HG02938 (cell line): ENCODE data around the gene MEGF11.

Source experiments
- ATAC-seq: cut with Tn5 transposase; IDR thresholded peaks from one replicate; pipeline ENCODE4 v1.9.1; 2021; ENCODE audit warnings: mild to moderate bottlenecking, moderate library complexity; ENCODE audit not compliant: unreplicated experiment

MEGF11 gene

DNA sequence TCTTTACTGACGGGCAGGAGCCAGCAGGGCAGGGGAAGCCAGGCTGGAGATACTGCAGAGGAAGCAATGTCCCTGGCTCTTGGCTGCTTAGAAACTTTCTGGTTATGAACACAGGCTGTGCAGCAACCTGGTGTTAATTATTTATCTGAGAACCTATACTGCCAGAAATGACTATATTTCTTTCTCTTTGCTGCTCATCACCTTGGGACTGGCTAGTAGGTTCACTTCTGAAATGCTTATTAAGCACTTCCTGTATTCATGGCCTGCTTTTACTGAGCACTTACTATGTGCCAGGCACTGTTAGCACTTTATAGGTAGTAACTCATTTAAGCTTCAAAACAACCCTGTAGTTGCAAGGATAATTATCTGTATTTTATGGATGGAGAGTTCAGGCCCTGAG is 326.7 kb downstream of the MEGF11 start:
- ATAC-seq = peak; percentile 52

DNA sequence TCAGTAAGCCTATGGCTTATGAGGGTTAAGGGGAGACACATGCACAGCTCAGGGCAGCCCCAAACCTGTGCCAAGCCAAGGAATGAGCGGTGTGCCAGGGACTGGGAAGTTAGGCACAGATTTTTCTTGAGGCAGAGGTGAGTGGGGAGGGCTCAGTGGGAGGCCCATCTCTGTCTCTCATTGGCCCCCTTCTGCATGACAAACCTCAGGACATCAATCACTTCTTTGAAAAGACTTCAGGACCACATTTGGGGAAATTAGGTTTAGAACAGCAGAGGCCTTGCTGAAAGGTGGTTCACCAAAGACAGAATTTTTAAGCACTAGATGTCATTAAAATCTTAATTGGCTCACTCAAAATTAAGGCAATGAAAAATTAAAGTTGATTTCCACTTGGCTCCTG is 327.1 kb downstream of the MEGF11 start:
- no peak for ATAC-seq

DNA sequence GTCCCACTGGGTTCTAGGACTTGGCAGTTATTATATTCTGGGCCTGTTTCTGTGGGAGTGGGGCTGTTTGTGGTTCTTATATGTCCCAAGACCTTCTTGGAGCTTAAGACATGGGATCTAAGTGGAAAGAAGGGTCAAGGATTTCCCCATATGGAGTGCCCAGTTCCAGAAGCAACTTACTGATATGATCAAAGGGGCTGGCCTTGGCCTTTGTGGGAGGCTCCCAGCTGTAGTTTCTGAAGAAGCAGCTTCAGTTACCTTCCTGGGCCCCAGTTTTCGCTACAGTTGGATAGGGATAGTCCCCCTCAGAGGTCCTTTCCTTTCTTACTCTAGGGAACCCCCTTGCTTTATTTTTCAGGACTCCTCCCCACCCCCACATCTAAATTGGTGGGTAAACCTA is 328.2 kb downstream of the MEGF11 start:
- no peak for ATAC-seq

DNA sequence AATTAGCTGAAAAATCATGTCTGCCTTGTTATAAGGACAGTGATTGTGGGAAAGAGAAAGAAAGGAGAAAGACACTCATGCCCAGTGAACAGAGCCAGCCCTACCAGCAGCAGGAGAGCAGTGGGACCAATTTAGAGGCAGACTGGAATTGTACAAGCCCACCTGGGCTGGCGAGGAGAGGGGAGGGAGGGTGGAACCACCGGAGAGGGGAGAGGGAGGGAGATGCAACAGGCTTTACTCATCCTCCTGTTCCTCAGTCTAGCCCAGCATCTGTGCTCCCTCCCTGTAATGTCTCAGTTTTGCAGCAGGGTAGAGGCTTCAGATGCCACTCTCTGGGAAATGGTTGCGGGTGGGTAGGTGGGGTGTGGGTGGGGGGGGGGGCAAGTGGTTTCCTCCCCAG is 329.5 kb downstream of the MEGF11 start:
- ATAC-seq = no peak

DNA sequence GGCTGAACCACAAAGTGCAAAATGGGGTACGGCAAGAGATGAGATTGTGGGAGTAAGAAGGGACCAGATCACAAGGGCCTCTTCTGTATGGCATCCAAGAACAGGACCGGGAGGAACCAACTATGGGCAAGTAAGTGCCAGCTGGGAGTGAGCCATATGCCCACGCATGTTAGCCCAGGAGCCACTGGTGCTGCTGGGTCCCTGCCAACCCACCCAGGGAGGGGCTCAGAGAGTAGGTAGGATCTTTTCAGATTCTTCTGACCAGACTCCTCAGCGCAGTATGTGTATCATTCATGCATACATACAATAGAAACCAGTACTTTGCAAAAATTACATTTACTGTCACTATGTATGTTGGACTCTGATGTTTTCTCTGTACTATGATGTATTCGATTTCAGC is 330.3 kb downstream of the MEGF11 start:
- ATAC-seq = no peak

DNA sequence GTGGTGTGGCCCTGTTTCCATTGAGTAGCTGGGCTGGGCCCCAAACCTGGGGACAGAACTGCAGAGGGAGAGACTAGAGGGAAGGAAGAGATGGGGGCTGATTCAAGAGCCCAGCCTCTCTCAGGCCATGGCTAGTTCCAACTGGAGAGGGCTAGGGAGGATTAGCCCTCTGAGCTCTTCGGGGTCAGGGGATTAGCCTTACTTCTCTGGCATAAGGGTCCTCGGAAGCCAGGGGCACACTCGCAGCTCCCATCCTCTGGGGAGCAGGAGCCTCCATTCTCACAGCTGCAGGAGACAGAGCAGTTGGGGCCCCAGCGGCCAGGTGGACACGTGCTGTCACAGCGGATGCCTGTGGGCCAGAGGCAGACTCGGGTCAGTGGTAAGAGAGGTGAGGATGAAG is 330.9 kb downstream of the MEGF11 start:
- ATAC-seq = no peak

DNA sequence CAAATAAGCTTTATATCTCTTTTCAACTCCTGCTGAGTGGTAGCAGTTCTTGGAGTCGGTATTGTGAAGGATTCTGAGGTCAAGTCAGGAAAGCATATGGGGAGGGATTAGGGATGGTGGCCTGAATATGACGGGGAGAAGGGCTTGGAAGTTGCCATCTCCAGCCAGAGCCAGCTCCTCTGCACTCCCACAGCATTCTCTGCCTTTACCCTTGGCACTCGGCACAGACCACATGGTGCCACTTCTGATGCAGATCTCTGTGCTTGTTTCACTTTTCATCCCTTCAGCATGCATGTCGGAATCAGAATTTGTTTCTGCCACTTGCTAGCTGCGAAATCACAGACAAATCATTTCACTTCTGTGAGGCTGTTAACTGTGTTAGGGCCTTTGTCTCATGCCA is 331.8 kb downstream of the MEGF11 start:
- no peak for ATAC-seq

DNA sequence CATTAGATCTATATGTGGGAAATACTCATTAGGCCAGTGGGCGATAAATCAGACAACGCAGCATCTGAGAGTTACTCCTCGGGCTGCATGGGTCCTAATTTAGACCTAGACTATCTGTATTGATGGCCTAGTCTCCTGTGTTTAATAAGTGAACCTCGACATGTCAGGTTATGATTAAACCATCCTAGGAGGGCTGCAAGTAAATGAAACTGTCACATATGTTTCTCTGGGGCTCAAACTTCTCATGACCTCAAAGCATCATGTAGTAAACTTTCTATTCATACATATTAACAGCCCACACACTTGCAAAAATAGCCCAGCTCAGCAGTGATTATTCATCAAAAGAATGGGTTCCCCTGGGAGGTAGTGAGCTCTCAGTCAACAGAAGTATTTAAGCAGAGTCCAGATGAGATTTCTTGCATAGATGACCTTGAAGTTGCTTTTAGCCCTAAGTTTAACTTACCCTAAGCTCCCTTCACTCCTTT is 332.7 kb downstream of the MEGF11 start:
- ATAC-seq = peak; percentile 35

DNA sequence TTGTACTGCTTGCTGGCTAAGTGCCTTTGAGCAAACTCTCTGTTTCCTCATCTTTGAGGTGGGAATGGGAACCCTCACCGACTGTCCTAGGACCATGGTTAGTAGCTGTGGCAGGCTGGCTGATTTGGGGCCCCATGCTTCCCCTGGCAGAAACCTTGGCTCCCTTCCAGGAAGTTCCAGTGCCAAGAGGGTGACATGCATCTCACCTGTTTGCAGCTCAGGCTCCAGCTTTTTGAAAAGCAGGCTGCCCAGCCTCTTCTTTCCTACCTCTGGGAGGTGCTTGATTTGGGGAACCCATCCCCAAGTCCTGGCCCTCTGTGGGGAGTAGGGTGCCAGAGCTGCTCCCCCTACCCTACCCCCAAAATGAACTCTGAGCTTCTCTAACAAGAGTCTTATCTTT is 333.4 kb downstream of the MEGF11 start:
- ATAC-seq = no peak

DNA sequence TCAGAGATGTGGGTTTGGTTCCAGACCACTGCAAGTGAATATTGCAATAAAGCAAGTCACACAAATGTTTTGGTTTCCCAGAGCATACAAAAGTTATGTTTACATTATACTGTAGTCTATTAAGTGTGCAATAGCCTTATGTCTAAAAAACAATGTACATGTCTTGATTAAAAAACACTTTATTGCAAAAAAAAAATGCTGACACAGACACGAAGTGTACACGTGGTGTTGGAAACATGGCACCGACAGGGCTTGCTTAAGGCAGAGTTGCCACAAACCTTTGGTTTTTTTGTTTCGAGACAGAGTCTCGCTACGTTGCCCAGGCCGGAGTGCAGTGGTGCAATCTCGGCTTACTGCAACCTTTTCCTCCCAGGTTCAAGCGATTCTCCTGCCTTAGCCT is 334.2 kb downstream of the MEGF11 start:
- ATAC-seq = no peak

DNA sequence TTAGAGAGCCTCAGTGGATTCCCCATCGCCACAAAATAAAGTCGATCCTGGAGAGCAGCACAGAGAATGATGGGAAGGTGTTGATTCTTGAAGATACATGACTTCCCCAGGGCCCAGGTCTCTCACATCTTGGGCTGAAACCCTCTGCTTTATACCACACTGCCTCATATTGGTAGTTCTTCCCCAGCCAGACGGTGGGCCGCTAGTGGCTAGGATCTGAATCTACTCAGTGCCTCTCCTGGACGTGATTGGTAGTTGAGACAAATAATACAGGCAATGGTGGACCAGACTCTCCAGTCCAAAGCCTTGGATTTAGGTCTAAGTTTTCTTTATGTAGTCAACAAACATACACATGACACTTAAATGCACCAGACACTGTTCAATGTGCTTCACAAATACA is 334.6 kb downstream of the MEGF11 start:
- ATAC-seq = no peak

DNA sequence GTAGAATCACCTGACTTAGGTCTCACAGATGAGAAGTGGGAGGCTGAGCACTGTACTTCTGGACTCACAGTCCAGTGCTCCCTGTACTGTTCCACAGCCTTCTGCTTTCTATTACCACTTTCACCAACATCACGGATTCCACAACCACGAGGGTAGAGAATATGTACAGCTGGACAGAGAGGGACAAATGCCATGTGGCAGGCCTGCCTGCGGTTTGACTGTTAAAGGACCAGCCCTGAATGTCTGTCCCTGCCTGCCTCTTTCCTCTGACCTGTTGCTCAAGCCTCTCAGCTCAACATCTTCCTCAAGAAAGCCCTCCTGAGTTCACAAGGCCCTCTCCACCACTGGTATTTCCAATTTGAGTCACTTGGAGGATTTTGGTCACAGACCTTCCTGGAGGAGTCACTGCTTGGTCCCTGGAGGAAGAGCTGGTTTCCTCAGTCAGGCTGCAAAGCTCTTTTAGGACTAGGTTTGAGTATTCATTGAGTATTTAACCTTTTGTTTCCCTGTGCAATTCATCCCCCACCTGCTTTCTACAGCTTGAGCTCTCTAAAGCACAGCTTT is 335.1 kb downstream of the MEGF11 start:
- no peak for ATAC-seq

DNA sequence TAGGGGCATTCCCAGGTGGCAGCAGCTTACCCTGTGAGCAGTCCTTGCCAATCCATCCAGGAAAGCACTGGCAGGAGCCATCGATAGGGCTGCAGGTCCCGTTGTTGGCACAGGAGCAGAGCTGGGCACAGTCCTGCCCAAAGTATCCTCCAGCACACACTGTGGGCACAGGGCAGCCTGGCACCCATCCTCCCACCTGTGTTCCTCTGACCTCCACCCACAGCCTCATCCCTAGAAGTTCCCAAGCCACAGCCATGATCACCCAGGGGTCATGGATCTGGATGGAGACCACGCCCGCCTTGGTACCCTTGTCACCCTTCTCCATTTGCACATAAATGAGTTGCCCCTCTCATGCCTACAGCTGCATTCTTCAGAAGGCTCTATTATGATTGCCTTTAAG is 335.6 kb downstream of the MEGF11 start:
- ATAC-seq = no peak

DNA sequence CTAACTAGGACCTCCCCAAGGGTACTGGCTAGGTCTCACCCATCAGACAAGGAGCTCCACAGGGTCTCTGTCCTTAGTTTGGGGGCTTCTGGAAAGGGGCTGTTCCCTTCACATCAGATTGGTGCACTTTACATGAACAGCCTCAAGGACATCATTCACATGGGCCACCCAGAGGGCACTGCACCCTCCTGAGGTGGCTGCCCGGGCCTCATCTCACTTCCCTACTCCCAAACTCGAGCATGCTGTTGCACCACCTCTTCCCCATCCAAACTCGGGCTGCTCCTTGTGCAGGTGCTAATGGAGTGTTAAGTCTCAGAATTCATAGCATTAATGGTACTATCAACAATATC is 336.2 kb downstream of the MEGF11 start:
- ATAC-seq = no peak

DNA sequence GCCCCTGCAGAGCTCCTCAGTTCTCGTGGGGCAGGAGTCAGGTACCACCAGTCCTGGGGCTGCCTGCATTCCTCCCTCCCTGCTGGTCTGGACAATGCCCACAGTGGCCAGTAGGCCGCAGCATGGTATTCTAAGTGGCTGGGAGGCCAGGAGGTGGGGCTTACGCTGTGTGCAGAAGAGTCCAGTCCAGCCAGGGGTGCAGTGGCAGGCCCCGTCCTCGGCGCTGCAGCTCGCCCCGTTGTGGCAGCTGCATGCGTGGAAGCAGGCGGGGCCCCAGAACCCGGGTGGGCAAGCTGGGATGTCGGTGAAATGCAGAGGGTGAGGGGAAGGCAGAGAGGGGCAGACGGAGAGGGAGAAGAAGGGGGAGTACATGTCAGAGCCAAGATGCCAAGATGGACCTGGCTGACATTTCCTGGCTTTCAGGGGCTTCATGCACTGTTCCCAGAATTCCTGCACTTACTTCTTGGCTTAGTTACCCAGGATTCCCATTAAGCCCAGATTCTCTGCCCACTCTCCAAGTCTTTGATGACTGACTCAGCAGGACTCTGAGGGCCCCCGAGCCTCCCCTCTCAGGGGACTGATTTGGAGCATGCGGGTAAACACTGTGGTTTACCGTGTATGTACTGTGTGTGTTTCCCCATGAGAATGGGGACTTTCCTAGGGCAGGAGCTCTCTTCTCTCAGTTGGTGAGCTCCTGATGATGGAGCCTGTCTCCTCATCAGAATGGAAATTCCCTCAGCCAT is 336.7 kb downstream of the MEGF11 start:
- ATAC-seq = peak; percentile 52

DNA sequence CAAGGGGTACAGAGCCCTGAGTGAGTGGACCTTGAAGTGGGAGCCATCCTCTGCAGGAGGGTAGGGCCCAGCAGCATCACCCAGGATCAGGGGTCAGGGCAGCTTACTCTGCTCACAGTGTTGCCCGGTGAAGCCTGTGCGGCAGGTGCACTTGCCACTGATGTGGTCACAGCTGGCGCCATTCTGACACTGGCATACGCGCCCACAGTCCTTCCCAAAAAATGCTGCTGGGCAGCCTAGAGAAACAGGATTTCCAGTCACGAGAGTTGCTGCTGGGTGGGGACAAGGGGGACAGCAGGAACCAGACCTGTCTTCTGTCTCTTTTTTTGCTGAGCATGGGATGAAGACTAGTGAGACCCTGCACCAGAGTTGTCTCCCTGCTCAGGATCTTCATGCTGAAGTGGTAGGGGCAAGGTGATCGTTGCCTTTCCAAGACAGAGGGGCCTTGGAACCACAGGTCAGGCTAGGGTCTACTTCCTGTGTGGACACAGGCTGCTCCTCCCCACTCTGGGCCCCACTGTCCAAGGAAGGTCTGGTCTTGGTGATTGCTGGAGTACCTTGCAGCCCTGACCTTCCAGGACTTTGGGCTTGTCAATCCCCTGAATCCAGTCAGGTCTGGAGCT is 337.4 kb downstream of the MEGF11 start:
- no peak for ATAC-seq

DNA sequence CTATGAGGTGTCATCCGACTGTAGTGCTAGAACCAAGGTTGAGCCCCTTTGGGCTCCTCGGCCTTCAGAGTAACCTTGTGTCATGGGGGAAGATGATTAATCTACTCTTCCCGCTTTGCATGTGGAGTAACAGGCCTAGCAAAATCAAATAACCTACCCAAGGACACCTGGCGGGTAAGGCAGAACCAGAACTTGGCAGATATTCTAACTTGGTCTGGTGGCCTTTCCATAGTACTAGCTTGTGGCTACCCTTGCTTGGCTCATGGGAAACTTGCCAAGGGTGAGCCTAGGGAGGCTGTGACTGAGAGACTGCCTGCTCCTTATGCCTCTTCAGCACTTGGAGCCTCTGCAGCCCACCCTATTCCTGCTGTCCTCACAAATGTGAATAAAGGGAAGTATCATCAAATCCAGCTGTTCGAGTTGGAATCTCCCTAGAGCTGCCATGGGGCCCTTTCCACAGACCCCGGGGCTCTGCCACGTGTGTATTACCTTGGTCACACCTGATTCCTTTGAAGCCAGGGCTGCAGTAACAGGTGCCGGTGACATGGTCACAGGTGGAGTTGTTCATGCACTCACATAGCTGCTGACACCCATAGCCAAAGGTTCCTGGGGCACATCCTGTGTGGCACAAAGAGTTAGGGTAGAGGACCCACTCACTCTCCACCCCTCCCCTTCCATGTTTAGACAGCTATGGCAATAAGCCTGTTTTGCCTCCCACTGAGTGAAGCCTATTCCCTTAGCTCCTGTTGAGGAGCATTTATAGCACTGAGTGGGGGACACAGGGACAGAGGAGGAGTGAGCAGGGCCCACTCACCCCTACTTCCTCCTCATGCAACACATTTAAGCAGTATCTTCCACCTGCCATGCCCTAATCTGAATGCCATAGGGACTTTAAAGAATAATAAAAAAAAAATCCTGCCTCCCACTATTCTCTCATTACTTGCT is 338.3 kb downstream of the MEGF11 start:
- no peak for ATAC-seq

DNA sequence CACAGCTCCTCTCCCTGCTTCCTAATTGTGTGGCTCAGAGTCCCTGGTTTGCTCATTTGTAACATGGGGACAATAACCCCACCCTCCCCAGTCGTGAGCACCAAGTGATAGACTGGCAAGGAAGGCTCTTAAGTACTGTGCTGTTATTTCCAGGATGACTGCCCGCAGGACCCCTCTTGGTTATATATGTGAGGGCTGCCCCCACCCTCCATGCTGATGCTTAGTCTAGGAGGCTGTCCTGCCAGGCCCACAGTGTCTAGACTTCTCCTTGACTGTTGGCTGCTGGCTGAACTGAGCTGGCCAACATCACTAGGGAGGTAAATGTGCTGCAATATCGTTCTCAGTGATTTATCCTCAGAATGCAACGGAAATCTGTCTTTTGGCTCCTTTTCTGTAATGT is 339.2 kb downstream of the MEGF11 start:
- ATAC-seq = no peak

DNA sequence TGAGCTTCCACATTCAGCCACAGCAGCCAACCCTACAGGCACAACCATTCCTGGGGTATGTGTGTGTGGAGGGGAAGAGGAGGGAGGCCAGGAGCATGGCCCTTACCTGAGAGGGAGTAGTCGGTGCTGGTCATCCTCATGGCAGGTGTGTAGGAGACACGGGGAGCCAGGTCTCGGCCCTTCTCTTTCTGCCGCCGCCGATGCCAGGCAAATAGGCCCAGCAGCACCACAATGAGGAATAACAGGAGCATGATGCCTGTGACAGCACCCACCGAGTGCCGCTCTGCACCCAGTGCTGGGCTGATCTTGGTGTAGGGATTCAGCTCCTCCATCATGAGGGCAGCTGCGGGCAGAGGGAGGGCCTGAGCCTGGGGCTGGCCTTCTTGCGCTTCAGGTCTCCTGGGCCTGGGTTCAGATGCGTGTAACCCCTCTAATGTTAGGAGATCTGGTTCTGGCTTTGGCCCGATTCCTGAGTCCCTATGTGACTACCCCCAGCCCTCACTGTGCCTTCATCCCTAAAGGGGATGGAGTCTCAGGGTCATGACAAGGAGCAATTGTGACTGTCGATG is 339.8 kb downstream of the MEGF11 start:
- no peak for ATAC-seq

DNA sequence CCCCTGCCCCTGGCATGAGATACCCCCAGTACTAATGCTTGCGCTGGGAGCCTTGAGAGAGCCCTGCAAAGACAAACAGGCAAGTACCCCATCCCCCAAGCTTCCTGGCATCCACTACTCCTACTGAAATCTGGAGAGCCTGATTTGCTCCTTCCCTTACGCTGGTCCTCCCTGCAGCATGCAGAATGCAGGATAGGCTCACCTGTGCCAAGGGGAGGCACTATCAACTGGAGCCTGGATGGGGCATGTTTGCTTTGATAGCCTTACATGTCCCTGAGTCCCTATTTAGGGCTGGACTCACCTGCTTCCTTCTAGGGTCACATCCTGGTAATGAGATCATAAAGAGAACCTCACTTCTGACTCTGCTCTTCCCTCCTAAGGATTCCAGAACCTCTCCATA is 341.3 kb downstream of the MEGF11 start:
- no peak for ATAC-seq

DNA sequence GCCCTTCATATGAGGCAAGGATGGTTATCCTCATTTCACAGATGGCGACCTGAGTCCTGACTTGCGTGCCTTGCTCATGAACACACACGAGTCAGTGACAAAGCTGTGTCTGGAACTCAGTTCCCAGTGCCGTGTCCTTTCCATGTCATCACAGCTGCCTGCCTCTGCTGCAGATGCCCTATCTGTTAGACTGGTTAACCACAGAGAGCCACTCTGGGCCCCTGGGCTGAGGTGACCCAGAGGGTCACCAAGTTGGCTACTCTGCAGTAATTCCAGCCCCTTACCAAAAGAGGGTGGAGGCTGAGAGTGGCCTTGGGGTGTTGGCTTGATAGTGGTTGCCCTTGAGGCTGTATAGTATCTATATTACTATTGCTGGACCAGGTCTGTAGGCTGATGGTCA is 343.2 kb downstream of the MEGF11 start:
- no peak for ATAC-seq
